ENCODE data around the gene LCN6. TPM values are rescaled to one million over a fixed set of nuclear protein-coding genes. Genes with fewer than 3 reads are reported as not detected.
"Not testable (repeated sequence)": the region's sequence is repeated elsewhere in the genome, so short reads cannot be mapped to it uniquely, and the experiment has no call there.

The LCN6 gene, protein sequence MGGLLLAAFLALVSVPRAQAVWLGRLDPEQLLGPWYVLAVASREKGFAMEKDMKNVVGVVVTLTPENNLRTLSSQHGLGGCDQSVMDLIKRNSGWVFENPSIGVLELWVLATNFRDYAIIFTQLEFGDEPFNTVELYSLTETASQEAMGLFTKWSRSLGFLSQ
- not detected in 2 replicates for total RNA-seq (2022)
- Bru-seq, nascent RNA, result not detected
- BruChase-seq, experiment 1, labeled RNA remaining after a 2-hour chase, result not detected
- not detected for BruChase-seq, experiment 2, labeled RNA remaining after a 6-hour chase
- long read RNA-seq, result 0 reads

DNA sequence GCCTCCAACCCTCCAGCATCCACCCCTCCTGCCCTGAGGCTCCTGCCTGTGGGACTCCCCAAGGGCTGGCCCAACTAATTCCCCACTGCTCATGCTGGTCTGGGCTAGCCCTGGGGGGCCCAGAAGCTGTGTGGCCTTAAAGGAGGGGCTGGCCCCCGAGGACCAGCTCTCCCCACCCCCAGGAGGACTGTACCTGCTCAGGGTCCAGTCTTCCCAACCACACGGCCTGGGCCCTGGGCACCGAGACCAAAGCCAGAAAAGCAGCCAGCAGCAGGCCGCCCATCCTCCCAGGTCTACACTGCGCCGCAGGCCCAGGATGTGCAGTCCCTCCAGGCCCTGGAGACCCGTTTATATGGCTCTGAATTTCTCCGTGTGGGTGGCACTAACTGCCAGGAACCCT, at the start of gene LCN6:
Gene LCN6, minus strand, starts transcription at position 325 of the 400 bp plus-strand sequence. Its CDS starts 42 bp downstream, at position 283.
- Mint-ChIP-seq H3K4me1 (ENCODE audit: low read depth, unreplicated experiment) (no peaks in the 10 kb centered on the region), H3K36me3 (ENCODE audit: insufficient read depth, unreplicated experiment) (no peaks in the 10 kb centered on the region), H3K9me3 (ENCODE audit: unreplicated experiment) (peaks cover 28% of the 10 kb centered on the region), H3K27ac (ENCODE audit: unreplicated experiment) (no peak within 1 kb of the TSS), H3K27me3 (ENCODE audit: insufficient read depth, unreplicated experiment) (no peaks in the 10 kb centered on the region), H3K4me3 (ENCODE audit: unreplicated experiment) (no peak within 1 kb of the TSS)
- CTCF ChIA-PET, result no interaction called here
- Histone ChIP-seq H3K4me1 (no peaks in the 10 kb centered on the region), H3K27me3 (replicated peaks; ENCODE audit: control insufficient read depth, insufficient read depth, low read length) (no peaks in the 10 kb centered on the region), H3K4me3 (ENCODE audit: low read depth, low read length) (no peak within 1 kb of the TSS), H3K9me3 (peaks cover 13% of the 10 kb centered on the region), H3K36me3 (ENCODE audit: control insufficient read depth, insufficient read depth, low read length) (no peaks in the 10 kb centered on the region)
- TF ChIP-seq, protein P1, sequence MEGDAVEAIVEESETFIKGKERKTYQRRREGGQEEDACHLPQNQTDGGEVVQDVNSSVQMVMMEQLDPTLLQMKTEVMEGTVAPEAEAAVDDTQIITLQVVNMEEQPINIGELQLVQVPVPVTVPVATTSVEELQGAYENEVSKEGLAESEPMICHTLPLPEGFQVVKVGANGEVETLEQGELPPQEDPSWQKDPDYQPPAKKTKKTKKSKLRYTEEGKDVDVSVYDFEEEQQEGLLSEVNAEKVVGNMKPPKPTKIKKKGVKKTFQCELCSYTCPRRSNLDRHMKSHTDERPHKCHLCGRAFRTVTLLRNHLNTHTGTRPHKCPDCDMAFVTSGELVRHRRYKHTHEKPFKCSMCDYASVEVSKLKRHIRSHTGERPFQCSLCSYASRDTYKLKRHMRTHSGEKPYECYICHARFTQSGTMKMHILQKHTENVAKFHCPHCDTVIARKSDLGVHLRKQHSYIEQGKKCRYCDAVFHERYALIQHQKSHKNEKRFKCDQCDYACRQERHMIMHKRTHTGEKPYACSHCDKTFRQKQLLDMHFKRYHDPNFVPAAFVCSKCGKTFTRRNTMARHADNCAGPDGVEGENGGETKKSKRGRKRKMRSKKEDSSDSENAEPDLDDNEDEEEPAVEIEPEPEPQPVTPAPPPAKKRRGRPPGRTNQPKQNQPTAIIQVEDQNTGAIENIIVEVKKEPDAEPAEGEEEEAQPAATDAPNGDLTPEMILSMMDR (IDR thresholded peaks at IDR 0.05; ENCODE audit: insufficient read depth in 1 of 2, low read depth in 1 of 2, low read length in 1 of 2, severe bottlenecking in 1 of 2, unreplicated experiment in 1 of 2), result no peak
- DNase-seq, result no peak
- POLR2A ChIA-PET, result no interaction called here
- no TSS peak for BruUV-seq (replicated peaks)
- intact Hi-C loops (cut with micrococcal nuclease; ENCODE audit: unreplicated experiment), result no loop called here

DNA sequence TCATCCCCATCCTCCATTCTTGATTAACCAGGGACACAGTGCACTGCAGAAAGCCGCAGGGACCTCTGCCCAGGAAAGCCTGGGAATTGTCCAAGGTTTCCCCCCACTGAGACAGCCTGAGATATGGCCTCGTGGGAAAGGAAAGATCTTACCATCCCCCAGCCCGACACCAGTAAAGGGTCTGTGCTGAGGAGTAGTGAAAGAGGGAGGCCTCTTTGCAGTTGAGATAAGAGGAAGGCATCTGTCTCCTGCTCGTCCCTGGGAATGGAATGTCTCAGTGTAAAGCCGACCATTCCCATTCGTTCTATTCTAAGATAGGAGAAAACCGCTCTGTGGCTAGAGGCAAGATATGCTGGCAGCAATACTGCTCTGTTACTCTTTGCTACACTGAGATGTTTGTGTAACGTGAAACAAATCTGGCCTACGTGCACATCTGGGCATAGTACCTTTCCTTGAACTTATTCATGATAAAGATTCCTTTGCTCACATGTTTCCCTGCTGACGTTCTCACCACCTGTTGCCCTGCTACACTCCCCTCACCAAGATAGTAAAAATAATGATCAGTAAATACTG, 48.5 kb upstream of the LCN6 start:
- peak overlapping the region; percentile 53 for H3K4me3 Mint-ChIP-seq (ENCODE audit: unreplicated experiment)
- intact Hi-C loops (cut with micrococcal nuclease; ENCODE audit: unreplicated experiment), result loop anchor here (10.0 kb wide), 1 partner anchor 448 kb away; the partner anchor contains the start of gene TUBB4B
- H3K36me3 Mint-ChIP-seq (ENCODE audit: insufficient read depth, unreplicated experiment), result peaks cover 63% of the 10 kb centered on the region

DNA sequence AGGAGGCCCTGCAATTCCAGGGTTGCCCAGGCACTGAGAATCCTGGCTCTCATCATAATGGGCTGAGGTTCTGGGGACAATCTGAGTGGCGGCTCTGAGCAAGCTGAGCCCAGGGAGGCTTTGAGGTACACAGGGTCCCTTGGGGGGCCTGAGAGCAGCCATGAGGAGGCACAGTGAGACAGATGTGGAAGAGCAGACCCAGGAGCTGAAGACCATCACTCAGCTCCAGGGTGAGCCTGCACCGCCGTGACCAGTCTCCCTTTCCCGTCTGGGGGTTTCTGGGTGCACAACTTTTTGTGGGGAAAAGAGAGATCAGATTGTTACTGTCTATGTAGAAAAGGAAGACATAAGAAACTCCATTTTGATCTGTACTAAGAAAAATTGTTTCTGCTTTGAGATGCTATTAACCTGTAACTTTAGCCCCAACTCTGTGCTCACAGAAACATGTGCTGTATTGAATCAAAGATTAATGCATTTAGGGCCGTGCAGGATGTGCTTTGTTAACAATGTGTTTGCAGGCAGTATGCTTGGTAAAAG, 48.0 kb upstream of the LCN6 start, which contains the start of gene CCDC183:
Gene CCDC183, plus strand, starts transcription at position 101 of the 537 bp plus-strand sequence. Its CDS starts 60 bp downstream, at position 161.
- H3K36me3 ChIP-seq (ENCODE audit: control insufficient read depth, insufficient read depth, low read length), result peaks cover 10% of the 10 kb centered on the region
- Mint-ChIP-seq H3K36me3 (ENCODE audit: insufficient read depth, unreplicated experiment) (peaks cover 63% of the 10 kb centered on the region), H3K27ac (ENCODE audit: unreplicated experiment) (peak within 1 kb of the TSS; percentile 82), H3K27me3 (ENCODE audit: insufficient read depth, unreplicated experiment) (no peaks in the 10 kb centered on the region), H3K4me1 (ENCODE audit: low read depth, unreplicated experiment) (peaks cover 21% of the 10 kb centered on the region), H3K9me3 (ENCODE audit: unreplicated experiment) (no peaks in the 10 kb centered on the region), H3K4me3 (ENCODE audit: unreplicated experiment) (peak within 1 kb of the TSS; percentile 53)
- TF ChIP-seq, protein P1 (IDR thresholded peaks at IDR 0.05; ENCODE audit: insufficient read depth in 1 of 2, low read depth in 1 of 2, low read length in 1 of 2, severe bottlenecking in 1 of 2, unreplicated experiment in 1 of 2), result no peak
- DNase-seq, result no peak
- ChIA-PET CTCF (no interaction called here), POLR2A (no interaction called here)
- no peaks in the 10 kb centered on the region for H3K9me3 ChIP-seq
- peaks cover 51% of the 10 kb centered on the region for H3K4me1 ChIP-seq
- intact Hi-C loops (cut with micrococcal nuclease; ENCODE audit: unreplicated experiment), result loop anchor here (10.0 kb wide), 1 partner anchor 448 kb away; the partner anchor contains the start of gene TUBB4B
- no TSS peak for BruUV-seq (replicated peaks)
- no peaks in the 10 kb centered on the region for H3K27me3 ChIP-seq (replicated peaks; ENCODE audit: control insufficient read depth, insufficient read depth, low read length)
- no peak within 1 kb of the TSS for H3K4me3 ChIP-seq (ENCODE audit: low read depth, low read length)

More for the DNA sequence above, 48.5 kb upstream of the LCN6 start:
- H3K27me3 ChIP-seq (replicated peaks; ENCODE audit: control insufficient read depth, insufficient read depth, low read length); H3K4me3 ChIP-seq (ENCODE audit: low read depth, low read length); H3K36me3 ChIP-seq (ENCODE audit: control insufficient read depth, insufficient read depth, low read length); H3K27me3 Mint-ChIP-seq (ENCODE audit: insufficient read depth, unreplicated experiment); CTCF ChIA-PET; H3K9me3 ChIP-seq; H3K9me3 Mint-ChIP-seq (ENCODE audit: unreplicated experiment); POLR2A ChIA-PET; BruUV-seq (replicated peaks): not testable (repeated sequence)
- peaks cover 51% of the 10 kb centered on the region for H3K4me1 ChIP-seq
- DNase-seq, result peak; percentile 67 to 88
- Mint-ChIP-seq H3K27ac (ENCODE audit: unreplicated experiment) (peak overlapping the region; percentile 82), H3K4me1 (ENCODE audit: low read depth, unreplicated experiment) (peaks cover 21% of the 10 kb centered on the region)
